GM23248 (cell line): Measurements from ENCODE around the gene PHLDB2. TPM values are rescaled to one million over a fixed set of nuclear protein-coding genes. Genes with fewer than 3 reads are reported as not detected.

Experiments
- DNase-seq: peaks from one replicate; pipeline ENCODE4 v3.0.0-alpha.2; 2015
- H2AFZ ChIP-seq: fragments of 200-600 bp; sonication (generic); 2 replicates; pipeline ENCODE4 v1.6.1; 2016; ENCODE audit warnings: antibody characterized with exemption
- H3F3A ChIP-seq: fragments of 200-600 bp; sonication (generic); 2 replicates; pipeline ENCODE4 v1.6.1; 2016; ENCODE audit warnings: mild to moderate bottlenecking, antibody characterized with exemption, mixed run types; ENCODE audit not compliant: insufficient read depth
- H3K27ac ChIP-seq: fragments of 200-600 bp; sonication (generic); 2 replicates; pipeline ENCODE4 v1.5.1; 2016; ENCODE audit warnings: mild to moderate bottlenecking
- H3K27me3 ChIP-seq: fragments of 200-600 bp; sonication (generic); replicated peaks from 2 replicates; pipeline ENCODE4 v1.6.1; 2016; ENCODE audit warnings: mild to moderate bottlenecking; ENCODE audit not compliant: insufficient read depth
- H3K36me3 ChIP-seq: fragments of 200-600 bp; sonication (generic); 2 replicates; pipeline ENCODE4 v1.6.1; 2016; ENCODE audit warnings: low read depth, mild to moderate bottlenecking
- H3K4me1 ChIP-seq: fragments of 200-600 bp; sonication (generic); 2 replicates; pipeline ENCODE4 v1.6.1; 2016; ENCODE audit warnings: mild to moderate bottlenecking; ENCODE audit not compliant: insufficient read depth
- H3K4me2 ChIP-seq: fragments of 200-600 bp; sonication (generic); one replicate; pipeline ENCODE4 v1.6.1; 2016; ENCODE audit warnings: mild to moderate bottlenecking; ENCODE audit not compliant: unreplicated experiment
- H3K4me3 ChIP-seq: fragments of 200-600 bp; sonication (generic); 2 replicates; pipeline ENCODE4 v1.5.1; 2016; ENCODE audit warnings: mild to moderate bottlenecking
- H3K79me2 ChIP-seq: fragments of 200-600 bp; sonication (generic); 2 replicates; pipeline ENCODE4 v1.6.1; 2016; ENCODE audit warnings: mild to moderate bottlenecking; ENCODE audit not compliant: insufficient read depth
- H3K9ac ChIP-seq: fragments of 200-600 bp; sonication (generic); 2 replicates; pipeline ENCODE4 v1.6.1; 2016; ENCODE audit warnings: mild to moderate bottlenecking
- H3K9me2 ChIP-seq: fragments of 200-600 bp; sonication (generic); 2 replicates; pipeline ENCODE4 v1.6.1; 2016; ENCODE audit warnings: mixed run types, mild to moderate bottlenecking, moderate library complexity; ENCODE audit not compliant: insufficient read depth
- H3K9me3 ChIP-seq: fragments of 200-600 bp; sonication (generic); one replicate; pipeline ENCODE4 v1.6.1; 2017; ENCODE audit warnings: low read depth
- H4K20me1 ChIP-seq: fragments of 200-600 bp; sonication (generic); 2 replicates; pipeline ENCODE4 v1.6.0; 2016; ENCODE audit not compliant: insufficient read depth
- EZH2 ChIP-seq: fragments of 200-600 bp; sonication (generic); IDR thresholded peaks from 2 replicates; pipeline ENCODE4 v1.6.1; 2018; ENCODE audit warnings: antibody characterized with exemption, mild to moderate bottlenecking; ENCODE audit not compliant: insufficient read depth, poor library complexity, severe bottlenecking
- EZH2phosphoT487 ChIP-seq: fragments of 200-600 bp; sonication (generic); IDR thresholded peaks from 2 replicates; pipeline ENCODE4 v1.6.1; 2018; ENCODE audit warnings: antibody characterized with exemption, moderate library complexity, mild to moderate bottlenecking, low read depth; ENCODE audit not compliant: insufficient read depth
- WGBS, 2 experiments: methylation state at CpG; one replicate each; pipeline ENCODE4 v1.1.6; 2015 to 2017; ENCODE audit warnings: low lambda C conversion rate in 2 of 2, low coverage in 1 of 2; ENCODE audit errors: missing lambda C conversion rate in 2 of 2; 5-methylcytosine and 5-hydroxymethylcytosine counted together
- in situ Hi-C: fragments of 300-500 bp; cut with MboI; formaldehyde crosslinking; loops from 2 replicates; pipeline ENCODE4 v1.15.0; 2020
- polyA plus RNA-seq: library from polyadenylated mRNA; unstranded; fragments of >200 nt; fragmentation: Nextera tagmentation; extraction: Ambion mirVana; gene quantifications from 2 replicates; pipeline ENCODE4 v1.2.1, GENCODE V29; 2016
- total RNA-seq: library from RNA; depleted of rRNA; stranded (reverse); fragments of >200 nt; shearing (Covaris generic); gene quantifications from 2 replicates; pipeline ENCODE4 v1.2.3, GENCODE V29; 2014

PHLDB2 gene
- total and polyA plus RNA-seq, 2 experiments from 2014 or later = 55.6 to 60.6 TPM

DNA sequence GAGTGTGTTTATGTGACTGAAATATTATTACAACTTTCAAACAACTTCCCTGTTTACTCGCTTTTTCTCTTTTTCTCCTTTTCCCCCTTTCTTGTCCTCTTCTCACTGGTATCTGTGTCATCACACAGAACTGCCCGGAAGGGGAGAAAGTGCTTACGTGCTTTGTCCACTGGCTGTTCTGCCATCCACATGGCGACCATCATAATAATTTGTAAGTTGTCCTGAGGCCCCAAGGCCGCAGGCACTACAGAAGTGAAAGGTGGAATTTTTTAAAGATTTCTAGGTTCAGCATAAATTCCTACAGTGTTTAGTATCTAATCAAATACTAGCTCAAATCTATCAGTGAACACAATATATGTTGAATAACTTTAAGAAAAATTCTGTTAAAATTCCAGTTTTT is 93.0 kb downstream of the PHLDB2 start:
- no peak overlapping the region for H3K4me3 ChIP-seq
- H2AFZ ChIP-seq = no peak overlapping the region
- H3K27me3 ChIP-seq = no peaks in the 10 kb centered on the region
- H3K9me3 ChIP-seq = no peaks in the 10 kb centered on the region
- no peaks in the 10 kb centered on the region for H4K20me1 ChIP-seq
- no peak overlapping the region for H3K27ac ChIP-seq
- no peak overlapping the region for H3K9ac ChIP-seq
- DNase-seq = no peak
- peaks cover 42% of the 10 kb centered on the region for H3K36me3 ChIP-seq
- no peak overlapping the region for H3K4me2 ChIP-seq
- peaks cover 19% of the 10 kb centered on the region for H3K79me2 ChIP-seq
- H3K9me2 ChIP-seq = no peaks in the 10 kb centered on the region
- peaks cover 21% of the 10 kb centered on the region; the same call in 1 of the 2 replicates for H3F3A ChIP-seq
- TF ChIP-seq EZH2 (no peak), EZH2phosphoT487 (no peak)
- in situ Hi-C loops = no loop called here
- WGBS, 2 experiments = 93 to 98% methylated on average over 5 of the region's 5 CpGs
- H3K4me1 ChIP-seq = peaks cover 16% of the 10 kb centered on the region

DNA sequence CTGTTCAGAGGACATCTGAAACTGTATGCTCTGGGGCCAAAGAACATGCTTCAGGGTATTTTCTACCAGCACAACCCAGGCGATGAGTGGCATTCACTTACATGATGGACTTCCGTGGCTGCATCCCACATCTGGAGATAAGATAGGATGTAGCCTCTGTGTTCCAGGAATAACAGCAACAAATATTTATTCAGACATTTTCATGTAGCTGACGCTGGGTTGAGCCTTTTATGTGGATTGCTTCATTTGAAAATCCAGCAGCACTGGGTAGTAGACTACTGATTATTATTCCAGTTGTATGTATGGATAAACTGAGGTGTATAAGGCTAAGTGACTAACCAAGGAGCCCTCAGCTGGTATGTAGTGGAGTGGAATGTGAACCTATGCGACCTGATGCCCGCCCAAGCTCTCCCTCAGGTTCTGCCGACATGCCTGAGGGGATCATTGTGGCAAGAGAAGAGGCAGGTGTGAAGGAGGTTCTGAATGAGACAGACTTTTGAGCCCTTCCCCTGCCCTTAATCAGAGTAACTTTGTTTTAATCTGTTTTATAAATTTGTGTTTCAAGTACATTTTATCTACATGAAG is 93.9 kb downstream of the PHLDB2 start:
- DNase-seq = no peak
- Histone ChIP-seq H4K20me1 (no peaks in the 10 kb centered on the region), H3K9me2 (no peaks in the 10 kb centered on the region), H3K27ac (no peak overlapping the region), H3K27me3 (no peaks in the 10 kb centered on the region), H3K4me3 (no peak overlapping the region), H3F3A (peaks cover 20% of the 10 kb centered on the region; the same call in 1 of the 2 replicates), H3K36me3 (peaks cover 38% of the 10 kb centered on the region), H3K9ac (no peak overlapping the region), H3K4me2 (no peak overlapping the region), H3K79me2 (peaks cover 13% of the 10 kb centered on the region), H3K9me3 (no peaks in the 10 kb centered on the region), H2AFZ (no peak overlapping the region), H3K4me1 (peaks cover 8% of the 10 kb centered on the region; the same call in 1 of the 2 replicates)
- TF ChIP-seq EZH2 = no peak
- no peak for TF ChIP-seq EZH2phosphoT487
- in situ Hi-C loops = no loop called here
- WGBS, 2 experiments = 94 to 100% methylated on average over 6 of the region's 6 CpGs

- H3K79me2 ChIP-seq = no peaks in the 10 kb centered on the region; the same call in 1 of the 2 replicates
- H4K20me1 ChIP-seq = no peaks in the 10 kb centered on the region
- in situ Hi-C loops = no loop called here
- no peak overlapping the region for H3K4me3 ChIP-seq
- no peaks in the 10 kb centered on the region for H3K9me2 ChIP-seq
- no peak overlapping the region for H3K4me2 ChIP-seq
- no peak overlapping the region for H3K9ac ChIP-seq
- H3F3A ChIP-seq = peaks cover 16% of the 10 kb centered on the region; the same call in 1 of the 2 replicates
- H3K9me3 ChIP-seq = no peaks in the 10 kb centered on the region
- no peaks in the 10 kb centered on the region for H3K27me3 ChIP-seq
- H2AFZ ChIP-seq = no peak overlapping the region
- TF ChIP-seq EZH2 = no peak
- no peak for TF ChIP-seq EZH2phosphoT487
- peaks cover 8% of the 10 kb centered on the region; the same call in 1 of the 2 replicates for H3K4me1 ChIP-seq
- peak; percentile 42 for DNase-seq
- peaks cover 30% of the 10 kb centered on the region for H3K36me3 ChIP-seq
- no peak overlapping the region for H3K27ac ChIP-seq
- WGBS, 2 experiments = 35 to 38% methylated on average over 6 of the region's 6 CpGs
Observed at GRCh38 chr3:111954228-111954990, 95.3 kb downstream of the PHLDB2 start.

DNA sequence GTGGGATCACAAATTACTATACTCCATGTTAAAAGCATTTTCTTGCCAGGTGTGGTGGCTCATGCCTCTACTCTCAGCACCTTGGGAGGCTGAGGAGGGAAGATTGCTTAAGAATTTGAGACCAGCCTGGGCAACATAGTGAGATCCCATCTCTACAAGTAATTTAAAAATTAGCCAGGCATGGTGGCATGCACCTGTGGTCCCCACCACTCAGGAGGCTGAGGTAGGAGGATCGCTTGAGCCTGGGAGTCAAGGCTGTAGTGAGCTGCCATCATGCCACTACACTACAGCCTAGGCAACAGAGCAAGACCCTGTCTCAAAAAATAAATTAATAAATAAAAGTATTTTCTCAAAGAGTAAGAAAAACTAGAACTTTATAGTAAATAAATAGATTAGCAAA is 96.8 kb downstream of the PHLDB2 start:
- DNase-seq = no peak
- Histone ChIP-seq H3K27me3 (no peaks in the 10 kb centered on the region), H4K20me1 (no peaks in the 10 kb centered on the region), H3K27ac (no peak overlapping the region), H3K79me2 (no peaks in the 10 kb centered on the region), H3K9me2 (no peaks in the 10 kb centered on the region), H3F3A (peaks cover 26% of the 10 kb centered on the region), H2AFZ (no peak overlapping the region), H3K4me1 (peaks cover 8% of the 10 kb centered on the region; the same call in 1 of the 2 replicates), H3K9ac (no peak overlapping the region), H3K36me3 (peaks cover 24% of the 10 kb centered on the region), H3K4me2 (no peak overlapping the region), H3K9me3 (no peaks in the 10 kb centered on the region), H3K4me3 (no peak overlapping the region)
- 100% methylated on average over 1 of the region's 1 CpG for WGBS, 2 experiments
- TF ChIP-seq EZH2 (no peak), EZH2phosphoT487 (no peak)
- in situ Hi-C loops = no loop called here
